ENCODE results near the gene EN2.

- TF ChIP-seq CTCF (IDR thresholded peaks at IDR 0.05), result no peak
- TF ChIP-seq POLR2A (IDR thresholded peaks at IDR 0.05), result no peak
Measured at GRCh38 chr7:155408651-155409586, 49.0 kb upstream of the EN2 start.

Measured in uterus (tissue), 2 donors.